ENCODE data around the gene MRPS5.
"Not testable (repeated sequence)": the region's sequence is repeated elsewhere in the genome, so short reads cannot be mapped to it uniquely, and the experiment has no call there.

The MRPS5 gene

GRCh38 chr2:95044601-95045000 lies 77.0 kb downstream of the MRPS5 start:
- DNase-seq: no peak

DNA sequence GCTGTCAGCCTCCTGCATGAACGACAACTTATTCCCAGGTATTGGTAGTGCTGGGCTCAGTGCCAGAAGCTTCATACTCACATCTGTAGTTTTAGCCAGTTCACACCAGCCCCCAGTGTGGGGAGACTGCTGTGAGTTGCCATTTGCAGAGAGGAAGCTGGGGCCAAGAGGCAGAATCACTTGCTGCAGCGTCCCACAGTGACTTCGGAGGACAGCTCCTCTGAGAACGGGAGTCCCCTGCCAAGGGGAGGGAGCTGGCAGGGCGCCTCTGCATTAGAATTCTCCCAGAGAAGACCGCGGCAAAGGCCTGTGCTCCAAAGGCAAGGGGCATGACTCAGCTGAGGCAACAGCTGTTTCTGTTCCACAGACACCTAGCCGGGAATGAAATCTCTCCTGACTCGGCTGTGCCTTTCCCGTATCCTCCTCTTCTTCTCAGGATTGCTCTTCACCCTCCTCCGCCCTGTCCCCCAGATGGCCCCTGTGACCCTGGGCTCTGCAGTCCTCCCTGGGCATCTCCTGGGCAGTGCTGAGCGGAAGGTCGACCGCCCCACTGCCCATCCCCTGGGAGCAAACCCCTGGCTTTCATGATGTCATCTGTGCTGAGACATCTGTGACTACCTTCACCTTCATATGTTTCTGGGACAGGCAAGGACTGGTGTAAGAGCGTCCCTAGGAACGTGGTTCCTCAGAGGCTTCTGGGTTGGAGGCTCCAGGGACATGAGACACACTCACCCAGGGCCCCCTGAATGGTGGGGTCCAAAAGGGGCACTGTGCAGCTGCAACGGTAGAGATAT lies 78.1 kb downstream of the MRPS5 start:
- no peak for DNase-seq

DNA sequence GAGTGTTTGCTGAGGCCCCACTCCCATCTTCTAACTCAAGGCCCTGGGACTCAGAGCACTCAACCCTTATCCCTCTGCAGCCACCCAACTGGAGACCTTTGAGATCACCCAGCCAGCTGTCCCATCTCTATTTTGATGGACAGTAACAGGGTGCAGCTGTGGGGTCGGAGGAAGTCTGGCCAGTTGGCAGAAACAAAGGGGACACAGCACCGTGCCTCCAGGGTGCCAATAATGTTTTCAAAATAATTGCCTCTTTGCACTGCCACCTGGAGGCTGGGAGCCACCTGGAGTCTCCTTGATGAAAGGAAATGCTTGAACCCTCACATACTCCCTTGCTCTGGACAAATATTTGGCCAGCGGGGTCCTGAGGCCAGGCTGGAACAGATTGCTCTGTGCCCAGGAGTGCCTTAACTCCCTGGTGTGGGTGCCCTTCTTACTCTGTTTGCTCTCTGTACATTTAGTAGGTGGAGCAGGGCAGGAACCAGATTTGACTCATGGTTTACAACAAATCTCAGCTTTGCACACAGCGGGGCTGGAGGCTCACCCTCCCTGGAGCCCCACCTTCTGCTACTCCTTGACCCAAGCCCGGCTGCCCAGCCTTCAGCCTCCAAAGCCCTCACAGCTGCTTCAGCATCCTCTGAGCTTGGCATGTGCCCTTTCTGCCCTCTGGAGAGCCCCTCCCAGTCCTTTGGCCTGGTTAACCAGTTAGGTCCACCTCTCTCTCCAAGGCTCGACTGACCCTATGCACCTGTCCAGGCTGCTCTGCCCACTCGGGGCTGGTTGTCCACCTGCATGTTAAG lies 78.9 kb downstream of the MRPS5 start:
- DNase-seq: no peak

GRCh38 chr2:95041824-95042442 lies 79.7 kb downstream of the MRPS5 start:
- no peak for DNase-seq

- no peak for DNase-seq
Observed at GRCh38 chr2:95041060-95041823, 80.4 kb downstream of the MRPS5 start.

GRCh38 chr2:95040426-95040825 lies 81.2 kb downstream of the MRPS5 start:
- DNase-seq: no peak

DNA sequence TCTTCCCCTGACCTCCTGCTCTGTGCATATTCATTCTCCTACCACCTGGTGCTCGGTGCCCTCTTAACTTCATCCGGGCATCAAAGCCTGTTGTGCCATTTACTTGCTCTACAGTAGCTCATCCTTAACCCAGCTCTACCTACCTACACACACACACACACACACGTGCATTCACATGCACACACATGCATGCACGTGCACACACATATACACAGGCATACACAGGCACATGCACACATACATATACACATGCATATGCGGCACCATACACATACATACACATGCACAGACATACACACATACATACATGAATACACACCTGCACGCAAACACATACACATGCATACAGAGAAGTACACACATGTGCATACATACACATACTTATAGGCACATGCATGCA lies 81.6 kb downstream of the MRPS5 start:
- DNase-seq: no peak

DNA sequence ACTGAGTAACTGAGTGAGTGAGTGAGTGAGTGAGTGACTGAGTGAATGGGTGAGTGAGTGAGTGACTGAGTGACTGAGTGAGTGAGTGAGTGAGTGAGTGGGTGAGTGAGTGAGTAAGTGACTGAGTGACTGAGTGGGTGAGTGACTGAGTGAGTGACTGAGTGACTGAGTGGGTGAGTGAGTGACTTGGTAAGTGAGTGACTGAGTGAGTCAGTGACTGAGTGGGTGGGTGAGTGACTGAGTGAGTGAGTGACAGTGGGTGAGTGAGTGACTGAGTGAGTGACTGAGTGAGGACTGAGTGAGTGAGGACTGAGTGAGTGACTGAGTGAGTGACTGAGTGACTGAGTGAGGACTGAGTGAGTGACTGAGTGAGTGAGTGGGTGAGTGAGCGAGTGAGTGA lies 82.2 kb downstream of the MRPS5 start:
- no peak for DNase-seq

DNA sequence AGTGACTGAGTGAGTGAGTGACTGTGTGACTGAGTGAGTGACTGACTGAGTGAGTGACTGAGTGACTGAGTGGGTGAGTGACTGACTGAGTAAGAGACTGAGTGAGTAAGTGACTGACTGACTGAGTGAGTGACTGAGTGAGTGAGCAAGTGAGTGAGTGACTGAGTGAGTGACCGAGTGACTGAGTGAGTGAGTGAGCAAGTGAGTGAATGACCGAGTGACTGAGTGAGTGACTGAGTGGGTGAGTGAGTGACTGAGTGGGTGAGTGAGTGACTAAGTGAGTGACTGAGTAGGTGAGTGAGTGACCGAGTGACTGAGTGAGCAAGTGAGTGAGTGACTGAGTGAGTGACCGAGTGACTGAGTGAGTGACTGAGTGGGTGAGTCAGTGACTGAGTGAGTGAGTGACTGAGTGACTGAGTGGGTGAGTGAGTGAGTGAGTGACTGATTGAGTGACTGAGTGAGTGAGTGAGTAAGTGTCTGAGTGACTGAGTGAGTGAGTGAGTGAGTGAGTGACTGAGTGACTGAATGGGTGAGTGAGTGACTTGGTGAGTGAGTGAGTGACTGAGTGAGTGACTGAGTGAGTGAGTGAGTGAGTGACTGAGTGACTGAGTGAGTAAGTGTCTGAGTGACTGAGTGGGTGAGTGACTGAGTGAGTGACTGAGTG lies 82.8 kb downstream of the MRPS5 start:
- no peak for DNase-seq

DNA sequence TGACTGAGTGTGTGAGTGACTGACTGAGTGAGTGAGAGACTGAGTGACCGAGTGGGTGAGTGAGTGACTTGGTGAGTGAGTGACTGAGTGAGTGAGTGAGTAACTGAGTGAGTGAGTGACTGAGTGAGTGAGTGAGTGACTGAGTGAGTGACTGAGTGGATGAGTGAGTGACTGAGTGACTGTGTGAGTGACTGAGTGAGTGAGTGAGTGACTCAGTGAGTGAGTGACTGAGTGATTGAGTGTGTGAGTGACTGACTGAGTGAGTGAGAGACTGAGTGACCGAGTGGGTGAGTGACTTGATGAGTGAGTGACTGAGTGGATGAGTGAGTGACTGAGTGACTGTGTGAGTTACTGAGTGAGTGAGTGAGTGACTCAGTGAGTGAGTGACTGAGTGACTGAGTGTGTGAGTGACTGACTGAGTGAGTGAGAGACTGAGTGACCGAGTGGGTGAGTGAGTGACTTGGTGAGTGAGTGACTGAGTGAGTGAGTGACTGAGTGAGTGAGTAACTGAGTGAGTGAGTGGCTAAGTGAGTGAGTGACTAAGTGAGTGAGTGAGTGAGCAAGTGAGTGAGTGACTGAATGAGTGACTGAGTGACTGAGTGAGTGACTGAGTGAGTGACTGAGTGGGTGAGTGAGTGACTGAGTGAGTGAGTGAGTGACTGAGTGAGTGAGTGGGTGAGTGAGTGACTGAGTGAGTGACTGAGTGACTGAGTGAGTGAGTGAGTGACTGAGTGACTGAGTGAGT lies 83.6 kb downstream of the MRPS5 start:
- not testable (repeated sequence) for DNase-seq

DNA sequence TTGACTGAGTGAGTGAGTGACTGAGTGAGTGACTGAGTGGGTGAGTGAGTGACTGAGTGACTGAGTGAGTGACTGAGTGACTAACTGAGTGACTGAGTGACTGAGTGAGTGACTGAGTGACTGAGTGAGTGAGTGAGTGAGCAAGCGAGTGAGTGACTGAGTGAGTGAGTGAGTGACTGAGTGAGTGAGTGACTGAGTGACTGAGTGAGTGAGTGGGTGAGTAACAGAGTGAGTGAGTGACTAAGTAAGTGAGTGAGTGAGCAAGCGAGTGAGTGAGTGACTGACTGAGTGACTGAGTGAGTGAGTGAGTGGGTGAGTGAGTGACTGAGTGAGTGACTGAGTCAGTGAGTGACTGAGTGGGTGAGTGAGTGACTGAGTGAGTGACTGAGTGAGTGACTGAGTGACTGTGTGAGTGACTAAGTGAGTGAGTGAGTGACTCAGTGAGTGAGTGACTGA lies 84.2 kb downstream of the MRPS5 start:
- no peak for DNase-seq

- DNase-seq: no peak
Observed at GRCh38 chr2:95036596-95037383, 84.8 kb downstream of the MRPS5 start.

All from T-helper 9 cell (primary cell).